Neutrophil (primary cell): ENCODE results near the gene PMPCB.
A peak's percentile ranks its signal among the peaks of the same experiment; 100 is the strongest.
"Not testable (repeated sequence)": the region's sequence is repeated elsewhere in the genome, so short reads cannot be mapped to it uniquely, and the experiment has no call there.

Source experiments
- H3K27ac ChIP-seq: fragments of 200-600 bp; sonication (generic); 2 replicates; pipeline ENCODE4 v1.5.1; 2016; ENCODE audit warnings: mild to moderate bottlenecking, moderate library complexity
- H3K27me3 ChIP-seq: fragments of 200-600 bp; sonication (generic); 2 replicates; pipeline ENCODE4 v1.6.0; 2016; ENCODE audit warnings: mild to moderate bottlenecking
- H3K36me3 ChIP-seq: fragments of 200-600 bp; sonication (generic); 2 replicates; pipeline ENCODE4 v1.5.1; 2017
- H3K4me1 ChIP-seq, 2 experiments: fragments of 200-600 bp in 1 of 2; sonication (generic) in 1 of 2; 1 replicate in 1 of 2; 2 replicates in 1 of 2; pipeline versions ENCODE4 v1.5.1 to v1.6.1; 2013 to 2016; ENCODE audit warnings: low read depth in 1 of 2, low read length in 1 of 2, mild to moderate bottlenecking in 1 of 2, moderate library complexity in 1 of 2; ENCODE audit not compliant: control insufficient read depth in 1 of 2, insufficient read depth in 1 of 2
- H3K4me3 ChIP-seq, 2 experiments: fragments of 200-600 bp in 1 of 2; sonication (generic) in 1 of 2; 1 replicate in 1 of 2; 2 replicates in 1 of 2; pipeline ENCODE4 v1.5.1; 2013 to 2016; ENCODE audit warnings: low read depth in 1 of 2, low read length in 1 of 2, mild to moderate bottlenecking in 1 of 2, moderate library complexity in 1 of 2
- H3K9me3 ChIP-seq: fragments of 200-600 bp; sonication (generic); 2 replicates; pipeline ENCODE4 v1.5.1; 2016
- TF ChIP-seq, protein P1 (sequence below): fragments of 200-600 bp; sonication (generic); IDR thresholded peaks from 2 replicates; pipeline ENCODE4 v1.5.1; 2016; ENCODE audit warnings: antibody characterized with exemption

Gene PMPCB, protein sequence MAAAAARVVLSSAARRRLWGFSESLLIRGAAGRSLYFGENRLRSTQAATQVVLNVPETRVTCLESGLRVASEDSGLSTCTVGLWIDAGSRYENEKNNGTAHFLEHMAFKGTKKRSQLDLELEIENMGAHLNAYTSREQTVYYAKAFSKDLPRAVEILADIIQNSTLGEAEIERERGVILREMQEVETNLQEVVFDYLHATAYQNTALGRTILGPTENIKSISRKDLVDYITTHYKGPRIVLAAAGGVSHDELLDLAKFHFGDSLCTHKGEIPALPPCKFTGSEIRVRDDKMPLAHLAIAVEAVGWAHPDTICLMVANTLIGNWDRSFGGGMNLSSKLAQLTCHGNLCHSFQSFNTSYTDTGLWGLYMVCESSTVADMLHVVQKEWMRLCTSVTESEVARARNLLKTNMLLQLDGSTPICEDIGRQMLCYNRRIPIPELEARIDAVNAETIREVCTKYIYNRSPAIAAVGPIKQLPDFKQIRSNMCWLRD

DNA sequence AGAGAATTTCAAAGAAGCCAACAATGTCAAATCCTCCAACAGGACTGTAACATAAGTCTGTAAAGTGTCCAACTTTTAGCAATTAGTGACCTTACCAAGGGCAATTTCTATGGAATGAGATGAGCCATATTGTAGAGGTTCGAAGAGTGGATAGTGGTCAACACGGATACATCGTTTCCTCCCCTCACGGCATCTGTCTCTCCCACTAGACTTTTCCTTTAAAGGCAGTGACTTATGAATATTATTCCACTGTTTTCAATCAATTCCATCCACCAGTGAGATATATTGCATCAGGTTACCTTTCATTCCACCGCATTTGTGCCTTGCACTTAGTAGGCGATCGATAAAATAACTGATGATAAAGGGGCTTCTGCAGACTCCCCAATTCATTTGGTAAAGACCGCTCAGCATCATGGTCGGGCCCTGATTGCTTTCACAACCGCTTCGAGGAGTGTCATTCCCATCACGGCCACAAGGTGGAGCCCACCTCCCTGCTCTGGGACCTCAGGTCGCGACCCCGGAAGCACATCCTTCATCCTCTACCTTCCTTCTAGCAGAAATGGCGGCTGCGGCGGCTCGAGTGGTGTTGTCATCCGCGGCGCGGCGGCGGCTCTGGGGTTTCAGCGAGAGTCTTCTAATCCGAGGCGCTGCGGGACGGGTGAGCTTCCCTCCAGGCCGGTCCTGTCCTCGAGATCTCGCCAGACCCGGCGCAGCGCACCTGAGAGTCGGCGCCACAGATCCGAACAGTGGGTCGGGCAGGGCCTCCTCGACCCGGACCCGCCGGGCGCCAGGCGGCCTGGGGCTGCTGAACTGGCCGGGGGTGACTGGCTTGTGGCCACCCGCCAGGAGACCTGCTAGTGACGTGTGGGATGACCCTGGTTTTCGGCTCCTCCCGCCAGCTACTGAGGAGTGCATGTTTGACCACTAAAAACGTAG, at the start of gene PMPCB:
TSS of gene PMPCB (plus strand) at position 535 of the 936 bp plus-strand sequence. CDS start at position 560, 25 bp downstream.
- peak within 1 kb of the TSS; percentile 73 to 80 for H3K4me3 ChIP-seq
- no peaks in the 10 kb centered on the region for H3K27me3 ChIP-seq
- peaks cover 35% of the 10 kb centered on the region for H3K36me3 ChIP-seq
- TF ChIP-seq, protein P1, sequence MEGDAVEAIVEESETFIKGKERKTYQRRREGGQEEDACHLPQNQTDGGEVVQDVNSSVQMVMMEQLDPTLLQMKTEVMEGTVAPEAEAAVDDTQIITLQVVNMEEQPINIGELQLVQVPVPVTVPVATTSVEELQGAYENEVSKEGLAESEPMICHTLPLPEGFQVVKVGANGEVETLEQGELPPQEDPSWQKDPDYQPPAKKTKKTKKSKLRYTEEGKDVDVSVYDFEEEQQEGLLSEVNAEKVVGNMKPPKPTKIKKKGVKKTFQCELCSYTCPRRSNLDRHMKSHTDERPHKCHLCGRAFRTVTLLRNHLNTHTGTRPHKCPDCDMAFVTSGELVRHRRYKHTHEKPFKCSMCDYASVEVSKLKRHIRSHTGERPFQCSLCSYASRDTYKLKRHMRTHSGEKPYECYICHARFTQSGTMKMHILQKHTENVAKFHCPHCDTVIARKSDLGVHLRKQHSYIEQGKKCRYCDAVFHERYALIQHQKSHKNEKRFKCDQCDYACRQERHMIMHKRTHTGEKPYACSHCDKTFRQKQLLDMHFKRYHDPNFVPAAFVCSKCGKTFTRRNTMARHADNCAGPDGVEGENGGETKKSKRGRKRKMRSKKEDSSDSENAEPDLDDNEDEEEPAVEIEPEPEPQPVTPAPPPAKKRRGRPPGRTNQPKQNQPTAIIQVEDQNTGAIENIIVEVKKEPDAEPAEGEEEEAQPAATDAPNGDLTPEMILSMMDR = peak; percentile 97
- H3K27ac ChIP-seq = peak within 1 kb of the TSS; percentile 82
- peaks cover 13 to 18% of the 10 kb centered on the region in 2 experiments for H3K4me1 ChIP-seq
- H3K9me3 ChIP-seq = no peaks in the 10 kb centered on the region

DNA sequence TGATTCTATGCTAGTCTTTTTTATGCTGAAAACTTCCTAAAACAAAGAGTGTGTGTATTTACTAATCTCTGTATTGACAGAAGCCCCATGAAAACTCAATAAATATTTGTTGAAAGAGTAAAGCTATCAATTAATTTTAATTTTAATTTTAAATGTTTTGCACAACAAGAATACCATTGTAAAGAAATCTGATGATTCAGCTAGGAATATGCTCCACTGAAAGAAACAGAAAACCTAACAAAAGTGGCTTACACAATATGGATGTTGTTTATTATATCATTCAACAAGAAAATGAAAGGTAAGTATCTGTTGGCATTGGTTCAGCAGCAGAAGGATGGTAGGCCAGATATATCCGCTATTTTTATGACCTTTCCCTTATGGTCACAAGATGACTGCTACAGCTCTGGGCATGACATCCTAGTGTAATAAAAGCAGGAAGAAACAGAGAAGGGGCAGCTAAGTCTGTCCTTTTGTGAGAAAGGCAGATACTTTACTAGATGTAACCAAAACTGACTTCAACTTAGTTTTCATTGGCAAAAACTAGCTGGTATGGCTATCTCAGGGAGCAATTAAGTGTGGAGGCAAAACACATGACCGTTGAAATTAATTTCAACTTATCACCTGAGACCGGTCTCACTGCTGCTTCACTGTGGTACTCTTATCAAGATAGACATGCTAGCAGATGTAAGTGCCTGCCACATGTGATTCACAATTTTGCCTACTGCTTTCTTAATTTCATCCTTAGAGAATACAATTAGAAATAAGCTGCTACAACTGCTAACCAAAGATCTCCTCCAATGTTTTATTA, 43.3 kb upstream of the PMPCB start:
- not testable (repeated sequence) for H3K36me3 ChIP-seq, H3K4me3 ChIP-seq, H3K4me1 ChIP-seq, H3K27me3 ChIP-seq, H3K9me3 ChIP-seq, H3K27ac ChIP-seq

- not testable (repeated sequence) for H3K27ac ChIP-seq, H3K9me3 ChIP-seq, H3K27me3 ChIP-seq, H3K36me3 ChIP-seq, H3K4me3 ChIP-seq, H3K4me1 ChIP-seq
These were observed 33.2 kb upstream of the PMPCB start for GRCh38 chr7:103264054-103264453.

DNA sequence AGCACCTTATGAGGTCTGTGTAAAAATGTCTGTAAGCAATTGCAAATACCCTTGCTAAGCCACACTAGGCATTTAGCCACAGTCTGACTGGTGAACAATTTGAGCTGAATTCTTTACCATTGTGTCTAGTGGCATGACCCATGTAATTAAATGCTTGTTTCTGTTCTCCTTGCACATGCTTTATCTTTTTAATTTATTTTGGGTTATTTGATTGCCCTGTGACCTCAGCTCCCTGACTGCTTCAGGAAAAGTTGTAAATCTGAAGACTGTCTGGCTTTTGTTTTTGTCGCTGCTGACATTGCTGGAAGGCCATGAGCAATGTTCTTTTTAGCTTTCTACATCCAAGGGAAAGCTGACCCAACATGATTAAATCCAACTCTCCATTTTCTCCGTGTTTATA, 31.0 kb upstream of the PMPCB start:
- H3K27me3 ChIP-seq, H3K27ac ChIP-seq, H3K4me1 ChIP-seq, H3K36me3 ChIP-seq, H3K4me3 ChIP-seq, H3K9me3 ChIP-seq: not testable (repeated sequence)

DNA sequence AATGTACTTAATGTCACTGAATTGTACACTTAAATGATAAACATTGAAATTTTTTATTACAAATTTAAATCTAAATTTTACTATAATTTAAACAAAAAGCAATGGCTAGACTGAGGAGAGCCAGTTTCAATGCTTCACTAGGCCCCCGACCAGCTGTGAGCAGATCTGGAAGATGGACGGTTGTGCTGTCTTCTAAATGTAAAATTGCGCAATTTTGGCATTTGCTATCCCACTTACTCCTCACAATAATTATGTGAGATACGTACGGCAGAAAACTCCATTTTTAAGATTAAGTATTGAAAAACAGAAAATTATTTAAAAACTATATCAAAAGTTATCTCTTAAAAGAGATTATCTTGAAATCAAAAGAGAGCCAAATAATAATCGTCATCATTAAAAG, 23.9 kb upstream of the PMPCB start:
- H3K4me3 ChIP-seq, H3K27ac ChIP-seq, H3K9me3 ChIP-seq, H3K27me3 ChIP-seq, H3K4me1 ChIP-seq, H3K36me3 ChIP-seq: not testable (repeated sequence)

DNA sequence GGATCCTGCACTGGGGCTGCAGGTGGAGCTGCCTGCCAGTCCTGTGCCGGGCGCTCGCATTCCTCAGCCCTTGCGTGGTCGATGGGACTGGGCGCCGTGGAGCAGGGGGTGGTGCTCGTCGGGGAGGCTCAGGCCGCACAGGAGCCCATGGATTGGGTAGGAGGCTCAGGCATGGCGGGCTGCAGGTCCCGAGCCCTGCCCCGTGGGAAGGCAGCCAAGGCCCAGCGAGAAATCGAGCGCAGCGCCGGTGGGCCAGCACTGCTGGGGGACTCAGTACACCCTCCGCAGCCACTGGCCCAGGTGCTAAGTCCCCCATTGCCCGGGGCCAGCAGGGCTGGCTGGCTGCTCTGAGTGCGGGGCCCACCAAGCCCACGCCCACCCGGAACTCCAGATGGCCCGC, 22.4 kb upstream of the PMPCB start:
- H3K36me3 ChIP-seq, H3K4me1 ChIP-seq, H3K27ac ChIP-seq, H3K9me3 ChIP-seq, H3K27me3 ChIP-seq, H3K4me3 ChIP-seq: not testable (repeated sequence)

GRCh38 chr7:103278195-103278594, 19.0 kb upstream of the PMPCB start:
- not testable (repeated sequence) for H3K27ac ChIP-seq, H3K9me3 ChIP-seq, H3K4me3 ChIP-seq, H3K36me3 ChIP-seq
- Histone ChIP-seq H3K27me3 (peaks cover 27% of the 10 kb centered on the region), H3K4me1 (peaks cover 18 to 19% of the 10 kb centered on the region in 2 experiments)

DNA sequence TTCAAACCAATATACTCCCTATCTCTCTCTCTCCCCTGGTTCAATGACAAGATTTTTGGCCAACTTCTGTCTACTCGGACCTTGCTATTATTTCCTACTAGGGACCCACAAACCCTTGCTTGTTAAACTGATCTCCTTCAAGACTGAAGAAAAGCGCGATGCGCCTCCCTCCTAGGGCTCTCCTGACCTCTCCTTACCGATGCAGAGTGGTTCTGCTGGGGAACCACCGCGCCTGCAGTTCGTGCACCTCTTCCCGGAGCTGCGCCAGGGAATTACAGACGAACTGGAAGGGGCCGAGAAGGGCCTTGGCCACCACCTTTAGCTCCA, 17.6 kb upstream of the PMPCB start:
- H3K36me3 ChIP-seq, H3K27ac ChIP-seq, H3K9me3 ChIP-seq: not testable (repeated sequence)
- Histone ChIP-seq H3K4me1 (peaks cover 18 to 19% of the 10 kb centered on the region in 2 experiments), H3K27me3 (peaks cover 27% of the 10 kb centered on the region), H3K4me3 (peak overlapping the region; percentile 54 to 60)

DNA sequence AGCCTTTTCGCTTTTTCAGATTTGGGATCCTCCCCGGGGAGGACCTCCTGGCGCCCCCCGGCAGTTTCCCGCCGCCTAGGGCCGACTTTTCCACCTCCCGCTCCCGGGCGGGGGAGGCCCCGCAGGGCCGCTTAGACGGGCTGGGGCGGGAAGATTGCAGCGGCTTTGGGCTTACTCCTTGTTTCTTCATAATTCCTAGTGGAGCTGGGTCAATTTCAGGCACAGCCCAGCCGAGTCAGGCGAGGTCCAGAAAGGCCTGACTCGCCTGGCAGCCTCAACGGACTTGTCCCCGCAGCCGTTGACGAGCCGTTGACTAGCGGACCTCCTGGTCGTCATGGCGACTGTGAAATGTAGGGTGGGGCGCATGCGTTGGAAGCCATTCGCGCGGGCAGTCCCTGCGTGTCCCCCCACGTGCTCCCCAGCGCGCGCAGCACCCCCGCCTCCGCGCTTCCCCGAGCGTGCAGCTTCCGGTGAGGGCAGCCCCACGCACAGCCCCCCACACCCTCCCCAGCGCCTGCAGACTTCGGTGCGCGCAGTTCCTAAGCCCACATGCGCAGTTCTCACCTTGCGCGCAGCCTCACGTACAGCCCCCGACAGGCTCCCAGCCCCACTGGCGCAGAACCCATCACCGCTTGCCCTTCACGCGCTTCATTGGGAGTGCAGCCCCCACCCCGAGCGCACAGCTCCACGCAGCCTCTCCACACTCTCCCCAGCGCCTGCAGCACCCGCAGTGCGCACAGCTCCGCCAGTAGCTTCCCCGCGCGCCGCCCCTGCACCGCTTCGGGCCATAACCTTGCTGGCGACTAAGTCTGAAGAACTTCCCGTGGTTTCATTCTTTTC, 17.1 kb upstream of the PMPCB start:
- not testable (repeated sequence) for H3K9me3 ChIP-seq, H3K27ac ChIP-seq, H3K36me3 ChIP-seq
- peaks cover 27% of the 10 kb centered on the region for H3K27me3 ChIP-seq
- H3K4me3 ChIP-seq = peak overlapping the region; percentile 54 to 60
- H3K4me1 ChIP-seq = peaks cover 18 to 19% of the 10 kb centered on the region in 2 experiments

DNA sequence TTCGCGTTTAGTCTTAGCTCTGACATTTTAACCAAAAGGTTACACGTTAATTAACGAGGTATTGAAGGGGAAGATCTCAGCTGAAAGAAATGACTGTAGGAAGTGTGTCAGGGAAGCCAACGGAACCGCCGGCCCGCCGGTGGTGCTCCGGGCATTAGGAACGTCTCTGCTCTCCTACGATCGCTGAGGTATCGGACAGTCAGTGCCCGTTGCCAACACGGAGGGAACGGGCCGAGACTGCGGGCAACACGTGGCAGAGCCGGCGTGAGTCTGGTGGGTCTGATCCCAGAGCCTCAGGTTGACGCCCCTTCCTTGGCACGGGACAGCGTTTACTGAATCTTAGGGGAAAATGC, 16.5 kb upstream of the PMPCB start:
- H3K27ac ChIP-seq, H3K9me3 ChIP-seq, H3K36me3 ChIP-seq: not testable (repeated sequence)
- H3K4me1 ChIP-seq = peaks cover 18 to 19% of the 10 kb centered on the region in 2 experiments
- peak overlapping the region; percentile 54 to 60 for H3K4me3 ChIP-seq
- peaks cover 27% of the 10 kb centered on the region for H3K27me3 ChIP-seq

GRCh38 chr7:103282802-103283427, 14.3 kb upstream of the PMPCB start:
- H3K27me3 ChIP-seq = peaks cover 27% of the 10 kb centered on the region
- not testable (repeated sequence) for H3K36me3 ChIP-seq, H3K4me3 ChIP-seq, H3K27ac ChIP-seq, H3K9me3 ChIP-seq
- peaks cover 18 to 19% of the 10 kb centered on the region in 2 experiments for H3K4me1 ChIP-seq
